IPS-20b (cell line): ENCODE results near the gene SMTN.
"Not testable (repeated sequence)": the region's sequence is repeated elsewhere in the genome, so short reads cannot be mapped to it uniquely, and the experiment has no call there.

Source experiments
- H3K27ac ChIP-seq: one replicate; pipeline ENCODE4 v1.5.1; 2013; ENCODE audit warnings: low read length
- H3K27me3 ChIP-seq: 2 replicates; pipeline ENCODE4 v1.6.1; 2013; ENCODE audit warnings: mild to moderate bottlenecking, low read length, inconsistent platforms; ENCODE audit not compliant: insufficient read depth
- H3K36me3 ChIP-seq: 2 replicates; pipeline ENCODE4 v1.6.1; 2013; ENCODE audit warnings: low read depth, mild to moderate bottlenecking, inconsistent platforms, low read length, moderate library complexity; ENCODE audit not compliant: insufficient read depth
- H3K4me1 ChIP-seq: 2 replicates; pipeline ENCODE4 v1.6.1; 2013; ENCODE audit warnings: mild to moderate bottlenecking, control low read depth, inconsistent platforms, low read length, moderate library complexity; ENCODE audit not compliant: insufficient read depth
- H3K4me3 ChIP-seq: 2 replicates; pipeline ENCODE4 v1.5.1; 2013; ENCODE audit warnings: mild to moderate bottlenecking, low read length, inconsistent platforms
- H3K9ac ChIP-seq: 2 replicates; pipeline ENCODE4 v1.6.1; 2013; ENCODE audit warnings: low read depth, mild to moderate bottlenecking, inconsistent platforms, low read length, moderate library complexity
- H3K9me3 ChIP-seq: 2 replicates; pipeline ENCODE4 v1.6.1; 2013; ENCODE audit warnings: mild to moderate bottlenecking, low read depth, low read length, inconsistent platforms; ENCODE audit not compliant: insufficient read depth

SMTN gene

DNA sequence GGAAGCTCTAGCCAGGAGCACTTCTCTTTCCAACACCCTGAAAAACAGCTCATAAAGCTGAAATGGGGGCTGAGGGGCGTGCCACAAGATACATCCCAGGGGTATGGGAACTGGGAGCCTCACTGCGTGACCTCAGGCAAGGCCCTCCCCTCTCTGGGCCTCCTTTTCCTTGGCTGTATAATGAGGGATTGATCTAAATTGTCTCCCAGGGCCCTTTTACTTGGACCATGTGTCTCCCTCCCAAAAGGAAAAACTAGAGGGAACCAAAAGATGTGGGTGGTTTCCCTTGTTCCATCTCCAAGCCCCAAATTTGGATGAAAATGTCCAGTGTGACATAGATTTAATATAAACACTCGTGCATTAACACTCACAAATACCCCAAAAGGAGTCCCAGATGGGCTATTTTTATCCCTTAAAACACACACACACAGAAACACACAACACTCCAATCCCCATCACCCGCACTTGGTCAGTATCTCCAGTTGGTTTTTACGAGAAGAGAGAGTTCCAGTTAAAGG is 25.9 kb upstream of the SMTN start:
- no peak overlapping the region for H3K27ac ChIP-seq

GRCh38 chr22:31055635-31056159 is 25.4 kb upstream of the SMTN start:
- no peaks in the 10 kb centered on the region for H3K27me3 ChIP-seq
- H3K27ac ChIP-seq: no peak overlapping the region
- peaks cover 2% of the 10 kb centered on the region; the same call in 1 of the 2 replicates for H3K4me1 ChIP-seq
- no peaks in the 10 kb centered on the region for H3K9me3 ChIP-seq
- H3K9ac ChIP-seq: no peak overlapping the region
- no peak overlapping the region for H3K4me3 ChIP-seq
- no peaks in the 10 kb centered on the region for H3K36me3 ChIP-seq

More for the DNA sequence above, 25.9 kb upstream of the SMTN start:
- no peak overlapping the region for H3K9ac ChIP-seq
- peaks cover 2% of the 10 kb centered on the region; the same call in 1 of the 2 replicates for H3K4me1 ChIP-seq
- no peaks in the 10 kb centered on the region for H3K9me3 ChIP-seq
- H3K27me3 ChIP-seq: no peaks in the 10 kb centered on the region
- H3K4me3 ChIP-seq: no peak overlapping the region
- H3K36me3 ChIP-seq: no peaks in the 10 kb centered on the region

- Histone ChIP-seq H3K27ac (no peak overlapping the region), H3K36me3 (no peaks in the 10 kb centered on the region), H3K4me1 (peaks cover 2% of the 10 kb centered on the region; the same call in 1 of the 2 replicates), H3K4me3 (no peak overlapping the region), H3K9ac (no peak overlapping the region), H3K27me3 (no peaks in the 10 kb centered on the region), H3K9me3 (no peaks in the 10 kb centered on the region)
Measured at GRCh38 chr22:31056986-31057599, 24.0 kb upstream of the SMTN start.

- not testable (repeated sequence) for H3K9ac ChIP-seq
Measured at GRCh38 chr22:31059663-31060062, 21.5 kb upstream of the SMTN start.

GRCh38 chr22:31062566-31063230 is 18.4 kb upstream of the SMTN start:
- H3K4me3 ChIP-seq: no peak overlapping the region
- no peaks in the 10 kb centered on the region for H3K9me3 ChIP-seq
- H3K27ac ChIP-seq: no peak overlapping the region
- H3K4me1 ChIP-seq: no peaks in the 10 kb centered on the region
- H3K9ac ChIP-seq: no peak overlapping the region
- H3K36me3 ChIP-seq: no peaks in the 10 kb centered on the region
- H3K27me3 ChIP-seq: no peaks in the 10 kb centered on the region

More at GRCh38 chr22:31059663-31060062, 21.5 kb upstream of the SMTN start:
- not testable (repeated sequence) for H3K9me3 ChIP-seq, H3K4me1 ChIP-seq, H3K4me3 ChIP-seq, H3K36me3 ChIP-seq, H3K27me3 ChIP-seq, H3K27ac ChIP-seq

DNA sequence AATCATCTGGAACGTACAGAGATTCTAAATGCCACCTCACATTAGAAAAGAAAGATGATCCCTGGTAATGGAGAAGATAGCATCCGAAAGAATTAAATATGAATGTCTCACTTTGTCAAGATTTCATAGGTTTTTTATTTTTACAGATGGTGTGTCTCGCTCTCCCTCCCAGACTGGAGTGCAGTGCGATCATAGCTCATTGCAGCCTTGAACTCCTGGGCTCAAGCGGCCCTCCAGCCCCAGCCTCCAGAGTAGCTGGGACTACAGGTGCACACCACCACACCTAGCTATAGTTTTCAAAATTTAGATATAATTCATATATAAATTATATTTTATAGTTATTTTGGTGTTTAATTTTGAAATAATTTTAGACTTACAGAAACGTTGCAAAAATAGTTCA is 16.7 kb upstream of the SMTN start:
- Histone ChIP-seq H3K9ac (no peak overlapping the region), H3K27ac (no peak overlapping the region), H3K4me3 (no peak overlapping the region), H3K4me1 (no peaks in the 10 kb centered on the region), H3K9me3 (no peaks in the 10 kb centered on the region), H3K27me3 (no peaks in the 10 kb centered on the region), H3K36me3 (no peaks in the 10 kb centered on the region)

DNA sequence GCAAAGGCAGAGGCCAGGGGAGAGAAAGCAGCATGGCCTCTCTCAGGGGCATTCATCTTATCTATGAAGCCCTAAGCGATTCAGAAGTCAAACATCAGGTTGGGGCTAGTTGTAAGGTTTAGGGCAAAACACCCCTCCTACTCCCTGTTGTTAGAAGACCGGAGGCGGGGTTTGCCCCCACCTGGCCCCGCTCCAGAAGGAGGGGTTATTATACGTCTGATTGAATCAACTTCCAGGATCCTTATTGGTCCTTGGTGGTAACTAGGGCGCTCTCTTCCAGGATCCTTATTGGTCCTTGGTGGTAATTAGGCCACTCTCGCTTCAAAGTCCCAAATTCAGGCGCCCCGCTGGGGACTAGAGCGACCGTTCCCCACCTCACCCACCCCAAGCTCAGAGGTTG is 12.1 kb upstream of the SMTN start:
- Histone ChIP-seq H3K27me3 (no peaks in the 10 kb centered on the region), H3K4me1 (no peaks in the 10 kb centered on the region), H3K27ac (no peak overlapping the region), H3K4me3 (no peak overlapping the region), H3K9ac (no peak overlapping the region), H3K9me3 (no peaks in the 10 kb centered on the region), H3K36me3 (no peaks in the 10 kb centered on the region)

- H3K4me1 ChIP-seq, H3K9ac ChIP-seq, H3K4me3 ChIP-seq, H3K36me3 ChIP-seq, H3K27ac ChIP-seq, H3K9me3 ChIP-seq, H3K27me3 ChIP-seq: not testable (repeated sequence)
Measured at GRCh38 chr22:31069691-31070314, 11.3 kb upstream of the SMTN start.

DNA sequence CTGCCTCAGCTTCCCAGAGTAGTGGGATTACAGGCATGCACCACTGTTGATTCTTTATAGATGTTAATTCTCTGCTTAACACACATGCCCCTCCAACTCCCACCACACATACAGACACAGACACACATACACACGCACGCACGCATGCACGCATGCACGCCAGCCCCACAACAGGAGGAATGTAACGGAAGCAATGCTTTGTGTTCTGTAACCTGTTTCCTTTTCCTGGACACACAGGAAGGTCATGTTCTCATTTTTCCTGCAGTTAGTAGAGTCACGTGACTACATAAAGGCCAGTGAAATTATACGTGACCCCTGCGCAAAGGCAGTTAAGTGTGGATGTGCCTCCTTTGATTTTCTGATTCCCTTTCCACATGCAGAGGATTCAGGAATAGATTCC is 8.0 kb upstream of the SMTN start:
- H3K27me3 ChIP-seq, H3K4me1 ChIP-seq, H3K36me3 ChIP-seq, H3K9ac ChIP-seq, H3K9me3 ChIP-seq, H3K27ac ChIP-seq, H3K4me3 ChIP-seq: not testable (repeated sequence)

- H3K36me3 ChIP-seq, H3K27me3 ChIP-seq, H3K4me1 ChIP-seq, H3K4me3 ChIP-seq, H3K27ac ChIP-seq, H3K9ac ChIP-seq, H3K9me3 ChIP-seq: not testable (repeated sequence)
Measured at GRCh38 chr22:31073545-31074145, 7.5 kb upstream of the SMTN start.

DNA sequence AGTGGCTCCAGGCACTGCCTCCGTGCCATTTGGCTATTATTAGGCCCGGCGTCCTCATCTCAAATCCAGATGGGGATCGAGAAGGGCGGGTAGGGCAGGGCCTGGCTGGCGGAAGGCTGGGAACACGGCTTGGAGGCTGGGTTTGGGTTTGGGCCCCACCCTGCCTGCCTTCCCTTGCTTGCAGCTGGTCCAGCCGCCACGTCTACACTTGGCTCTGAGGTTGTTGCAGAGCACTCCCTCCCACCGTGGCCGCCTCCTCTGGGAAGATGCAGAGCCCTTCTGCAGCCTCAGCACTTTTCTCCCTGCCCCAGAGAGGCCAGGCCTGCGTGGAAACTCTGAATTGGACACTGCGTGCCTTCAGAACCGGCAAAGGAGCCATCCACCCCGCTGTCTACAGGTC is 5.2 kb upstream of the SMTN start:
- H3K36me3 ChIP-seq: no peaks in the 10 kb centered on the region
- H3K9me3 ChIP-seq: no peaks in the 10 kb centered on the region
- no peak overlapping the region for H3K9ac ChIP-seq
- H3K4me1 ChIP-seq: no peaks in the 10 kb centered on the region
- no peaks in the 10 kb centered on the region for H3K27me3 ChIP-seq
- no peak overlapping the region for H3K27ac ChIP-seq
- H3K4me3 ChIP-seq: no peak overlapping the region
